ENCODE results near the gene N4BP2L1.
A peak's percentile ranks its signal among the peaks of the same experiment; 100 is the strongest.

The N4BP2L1 gene

DNA sequence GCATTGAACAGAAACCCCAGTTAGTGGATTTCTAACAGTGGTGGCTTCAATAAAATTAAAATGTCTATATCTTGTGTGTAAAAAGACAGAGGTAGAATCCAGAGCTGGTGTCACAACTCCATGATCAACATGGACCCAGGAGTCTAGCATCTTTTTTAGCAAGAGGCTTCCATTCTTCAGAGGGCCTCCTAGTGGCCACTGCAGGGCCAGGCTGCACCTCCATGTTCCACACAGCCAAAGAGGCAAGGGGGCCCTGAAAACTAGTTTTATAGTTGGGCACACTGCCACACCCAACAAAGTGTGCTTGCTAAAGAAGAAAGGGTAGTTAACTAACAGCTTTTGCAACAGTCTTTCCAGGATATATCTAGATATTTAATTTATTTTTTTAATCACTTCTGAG is 12.9 kb downstream of the N4BP2L1 start:
- in situ Hi-C loops (cut with HindIII; ENCODE audit: low sequenced_read_pairs): no loop called here
- no peak overlapping the region for H3K4me3 ChIP-seq (ENCODE audit: low read depth, low read length)
- DNase-seq (ENCODE audit: low read depth, low spot score): no peak
- TF ChIP-seq, protein P1, sequence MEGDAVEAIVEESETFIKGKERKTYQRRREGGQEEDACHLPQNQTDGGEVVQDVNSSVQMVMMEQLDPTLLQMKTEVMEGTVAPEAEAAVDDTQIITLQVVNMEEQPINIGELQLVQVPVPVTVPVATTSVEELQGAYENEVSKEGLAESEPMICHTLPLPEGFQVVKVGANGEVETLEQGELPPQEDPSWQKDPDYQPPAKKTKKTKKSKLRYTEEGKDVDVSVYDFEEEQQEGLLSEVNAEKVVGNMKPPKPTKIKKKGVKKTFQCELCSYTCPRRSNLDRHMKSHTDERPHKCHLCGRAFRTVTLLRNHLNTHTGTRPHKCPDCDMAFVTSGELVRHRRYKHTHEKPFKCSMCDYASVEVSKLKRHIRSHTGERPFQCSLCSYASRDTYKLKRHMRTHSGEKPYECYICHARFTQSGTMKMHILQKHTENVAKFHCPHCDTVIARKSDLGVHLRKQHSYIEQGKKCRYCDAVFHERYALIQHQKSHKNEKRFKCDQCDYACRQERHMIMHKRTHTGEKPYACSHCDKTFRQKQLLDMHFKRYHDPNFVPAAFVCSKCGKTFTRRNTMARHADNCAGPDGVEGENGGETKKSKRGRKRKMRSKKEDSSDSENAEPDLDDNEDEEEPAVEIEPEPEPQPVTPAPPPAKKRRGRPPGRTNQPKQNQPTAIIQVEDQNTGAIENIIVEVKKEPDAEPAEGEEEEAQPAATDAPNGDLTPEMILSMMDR (IDR thresholded peaks at IDR 0.05; ENCODE audit: low read depth, low read length): peak; percentile 68

DNA sequence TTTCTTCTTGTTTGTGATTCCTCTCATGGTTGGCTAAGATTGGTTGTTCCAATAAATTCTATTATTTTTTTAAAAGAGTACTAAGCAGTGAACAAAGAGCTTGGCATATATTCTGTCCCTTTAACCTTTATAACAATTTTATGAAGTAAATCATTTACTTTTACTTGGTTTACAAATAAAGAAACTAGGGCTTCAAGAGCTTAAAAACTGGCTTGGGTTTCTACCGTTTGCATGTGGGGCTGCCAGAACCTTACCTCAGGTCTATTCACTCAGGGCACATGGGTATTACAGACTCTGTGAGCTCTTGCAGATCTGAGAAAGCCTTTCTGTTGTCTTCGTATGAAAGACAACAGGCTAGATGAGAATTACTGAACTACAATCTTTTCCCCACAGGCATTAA is 13.3 kb downstream of the N4BP2L1 start:
- in situ Hi-C loops (cut with HindIII; ENCODE audit: low sequenced_read_pairs): no loop called here
- no peak for DNase-seq (ENCODE audit: low read depth, low spot score)
- H3K4me3 ChIP-seq (ENCODE audit: low read depth, low read length): no peak overlapping the region
- TF ChIP-seq, protein P1 (IDR thresholded peaks at IDR 0.05; ENCODE audit: low read depth, low read length): no peak

DNA sequence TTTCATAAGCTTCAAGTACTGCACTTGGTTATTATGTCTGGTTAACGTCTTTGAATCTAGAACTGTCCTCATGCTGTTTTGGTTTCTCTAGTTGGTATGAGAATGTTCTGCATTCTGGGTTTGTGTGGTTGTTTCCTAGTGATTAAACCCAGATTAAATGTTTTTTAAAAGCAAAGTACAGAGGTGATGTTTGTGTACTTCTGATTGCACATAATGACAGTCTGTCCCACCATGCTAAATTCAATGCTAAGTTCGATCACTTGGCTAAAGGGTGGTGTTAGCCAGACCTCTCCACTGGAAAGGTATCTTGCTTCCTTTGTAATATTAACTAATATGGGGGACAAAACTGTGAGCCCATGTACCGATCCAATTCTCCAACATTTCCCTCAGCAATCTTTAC is 14.6 kb downstream of the N4BP2L1 start:
- TF ChIP-seq, protein P1 (IDR thresholded peaks at IDR 0.05; ENCODE audit: low read depth, low read length): no peak
- H3K4me3 ChIP-seq (ENCODE audit: low read depth, low read length): no peak overlapping the region
- in situ Hi-C loops (cut with HindIII; ENCODE audit: low sequenced_read_pairs): no loop called here
- no peak for DNase-seq (ENCODE audit: low read depth, low spot score)

DNA sequence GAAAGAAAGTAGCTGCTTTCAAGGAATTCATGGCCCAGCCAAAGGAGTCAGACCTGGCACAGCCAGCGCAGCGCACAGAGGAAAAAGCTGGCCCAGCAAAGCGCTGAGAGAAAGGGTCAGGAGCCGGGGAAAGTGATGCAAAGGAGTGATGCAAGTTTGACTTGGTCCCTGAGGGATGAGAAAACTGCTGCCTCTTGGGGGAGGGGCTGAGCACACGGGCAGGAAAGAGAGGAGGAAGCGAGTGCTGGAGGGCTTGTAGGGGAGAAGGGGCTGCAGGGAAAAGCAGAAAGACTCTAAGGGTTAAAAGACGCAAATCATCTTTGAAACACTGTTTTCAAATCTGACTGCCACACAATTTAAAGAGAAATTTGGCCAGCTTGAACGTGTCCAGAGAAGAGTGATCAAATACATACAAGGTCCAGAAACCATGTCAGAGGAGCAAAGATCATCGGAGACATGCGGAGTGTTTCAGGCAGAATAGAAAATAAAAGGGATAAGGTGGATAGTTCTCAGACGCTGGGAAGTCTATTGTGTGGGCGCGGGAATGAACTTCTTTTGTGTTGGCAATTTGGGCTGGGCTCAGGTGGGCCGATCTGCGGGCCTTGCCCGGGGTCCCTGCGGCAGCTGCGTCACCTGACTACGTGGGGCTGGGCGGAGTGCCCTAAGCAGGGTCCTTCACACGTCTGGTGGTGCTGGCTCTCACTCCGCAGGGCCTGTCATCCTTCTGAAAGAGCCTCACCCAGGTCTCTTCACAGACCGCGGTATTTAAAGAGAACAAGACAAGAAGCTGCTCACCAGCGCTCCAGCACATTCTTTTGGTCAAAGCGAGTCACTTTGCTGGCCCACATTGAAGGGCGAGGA is 18.1 kb downstream of the N4BP2L1 start:
- DNase-seq (ENCODE audit: low read depth, low spot score): peak; percentile 63
- TF ChIP-seq, protein P1 (IDR thresholded peaks at IDR 0.05; ENCODE audit: low read depth, low read length): no peak
- in situ Hi-C loops (cut with HindIII; ENCODE audit: low sequenced_read_pairs): no loop called here
- H3K4me3 ChIP-seq (ENCODE audit: low read depth, low read length): peak overlapping the region; percentile 17

DNA sequence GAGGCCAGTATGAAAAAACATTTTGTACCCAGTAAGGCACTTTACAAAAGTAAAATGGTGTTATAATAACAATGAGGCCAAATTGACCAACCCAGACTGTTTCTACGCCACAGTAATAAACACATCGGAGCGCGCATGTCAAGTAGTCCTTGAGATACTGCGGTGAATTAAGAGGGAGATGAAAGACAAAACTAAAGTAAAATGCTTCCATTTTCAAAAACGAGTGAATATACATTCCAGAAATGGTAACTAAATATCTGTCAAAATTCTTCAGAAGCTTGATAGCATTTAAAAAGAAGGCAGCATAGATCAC is 19.0 kb downstream of the N4BP2L1 start:
- TF ChIP-seq, protein P1 (IDR thresholded peaks at IDR 0.05; ENCODE audit: low read depth, low read length): no peak
- in situ Hi-C loops (cut with HindIII; ENCODE audit: low sequenced_read_pairs): no loop called here
- DNase-seq (ENCODE audit: low read depth, low spot score): no peak
- H3K4me3 ChIP-seq (ENCODE audit: low read depth, low read length): no peak overlapping the region

DNA sequence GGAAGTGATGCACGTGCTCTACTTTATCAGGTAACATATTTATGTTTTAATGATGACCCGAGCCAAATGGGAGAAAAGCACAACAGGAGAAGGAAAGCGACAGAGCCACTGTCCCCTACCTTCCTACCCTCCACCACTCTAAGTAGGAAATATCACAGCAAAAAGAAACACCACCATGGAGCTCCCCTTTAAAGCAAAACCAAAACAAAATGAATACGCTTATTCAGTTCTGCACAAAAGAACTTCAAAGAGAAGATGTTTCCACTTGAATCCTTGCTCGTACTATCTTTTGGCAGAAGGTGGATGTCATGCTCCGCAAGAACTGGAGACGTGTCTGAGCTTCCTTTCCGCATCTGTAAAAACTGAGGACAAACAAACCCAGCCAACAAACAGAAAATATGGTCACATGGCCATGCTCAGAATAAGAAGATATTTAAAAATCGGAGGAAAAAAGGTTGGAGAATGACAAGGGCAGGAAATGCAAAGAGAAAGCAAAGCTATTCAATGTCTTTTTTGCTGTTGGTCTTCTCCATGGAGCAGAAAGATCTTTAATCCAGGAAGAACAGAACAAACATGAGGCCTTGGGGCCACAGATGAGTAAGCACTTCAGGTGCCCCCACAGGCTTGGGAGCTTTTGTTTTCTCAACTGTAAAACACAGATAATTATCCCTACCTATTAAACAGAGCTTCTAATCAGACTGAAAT is 19.5 kb downstream of the N4BP2L1 start:
- no peak for DNase-seq (ENCODE audit: low read depth, low spot score)
- TF ChIP-seq, protein P1 (IDR thresholded peaks at IDR 0.05; ENCODE audit: low read depth, low read length): no peak
- H3K4me3 ChIP-seq (ENCODE audit: low read depth, low read length): no peak overlapping the region
- in situ Hi-C loops (cut with HindIII; ENCODE audit: low sequenced_read_pairs): no loop called here

All from astrocyte of the spinal cord (primary cell).